ENCODE measurements around the gene KCNH6.

Gene KCNH6

GRCh38 chr17:63511331-63511730 is 11.8 kb upstream of the KCNH6 start:
- no peak for DNase-seq

- DNase-seq: no peak
These were observed 10.8 kb upstream of the KCNH6 start for GRCh38 chr17:63512388-63512787.

- no peak for DNase-seq
These were observed 10.1 kb upstream of the KCNH6 start for GRCh38 chr17:63512896-63513644.

- no peak for DNase-seq
These were observed 8.7 kb upstream of the KCNH6 start for GRCh38 chr17:63514477-63514876.

- DNase-seq: no peak
These were observed 8.2 kb upstream of the KCNH6 start for GRCh38 chr17:63514974-63515373.

- no peak for DNase-seq
These were observed 7.7 kb upstream of the KCNH6 start for GRCh38 chr17:63515426-63515825.

GRCh38 chr17:63516910-63517824 is 6.0 kb upstream of the KCNH6 start:
- no peak for DNase-seq

GRCh38 chr17:63517825-63518534 is 5.2 kb upstream of the KCNH6 start:
- DNase-seq: no peak

GRCh38 chr17:63519116-63519881 is 3.9 kb upstream of the KCNH6 start:
- no peak for DNase-seq

GRCh38 chr17:63519972-63520882 is 2.9 kb upstream of the KCNH6 start:
- peak; percentile 64 for DNase-seq

GRCh38 chr17:63524051-63524450 is 893 bp downstream of the KCNH6 start:
- no peak for DNase-seq

- DNase-seq: no peak
These were observed 2.2 kb downstream of the KCNH6 start for GRCh38 chr17:63525190-63525946.

- no peak for DNase-seq
These were observed 3.7 kb downstream of the KCNH6 start for GRCh38 chr17:63526861-63527260.

GRCh38 chr17:63528183-63528582 is 5.0 kb downstream of the KCNH6 start:
- no peak for DNase-seq

GRCh38 chr17:63529711-63530556 is 6.8 kb downstream of the KCNH6 start:
- no peak for DNase-seq

- DNase-seq: no peak
These were observed 7.4 kb downstream of the KCNH6 start for GRCh38 chr17:63530557-63531021.

- no peak for DNase-seq
These were observed 8.1 kb downstream of the KCNH6 start for GRCh38 chr17:63531022-63531965.

- DNase-seq: no peak
These were observed 10.4 kb downstream of the KCNH6 start for GRCh38 chr17:63533433-63534077.
